HUES64 (cell line): Measurements from ENCODE around the gene OARD1.
"Not testable (repeated sequence)": the region's sequence is repeated elsewhere in the genome, so short reads cannot be mapped to it uniquely, and the experiment has no call there.

Source experiments
- H3K27ac ChIP-seq: 2 replicates; pipeline ENCODE4 v1.7.0; 2013; ENCODE audit warnings: low read depth, low read length, inconsistent platforms
- H3K27me3 ChIP-seq: 2 replicates; pipeline ENCODE4 v1.6.1; 2013; ENCODE audit warnings: mild to moderate bottlenecking, low read length; ENCODE audit not compliant: insufficient read depth
- H3K36me3 ChIP-seq: 2 replicates; pipeline ENCODE4 v1.6.1; 2013; ENCODE audit warnings: mild to moderate bottlenecking, low read length; ENCODE audit not compliant: insufficient read depth
- H3K4me1 ChIP-seq: 2 replicates; pipeline ENCODE4 v1.6.1; 2013; ENCODE audit warnings: mild to moderate bottlenecking, low read length, moderate library complexity; ENCODE audit not compliant: insufficient read depth
- H3K4me3 ChIP-seq: 2 replicates; pipeline ENCODE4 v1.5.1; 2013; ENCODE audit warnings: mild to moderate bottlenecking, low read length, moderate library complexity
- H3K9ac ChIP-seq: 2 replicates; pipeline ENCODE4 v1.6.1; 2013; ENCODE audit warnings: mild to moderate bottlenecking, low read depth, low read length
- H3K9me3 ChIP-seq: 2 replicates; pipeline ENCODE4 v1.6.1; 2013; ENCODE audit warnings: low read depth, low read length; ENCODE audit not compliant: insufficient read depth
- WGBS: fragments of 150-250, 120-280 bp; methylation state at CpG from one replicate; pipeline ENCODE4 v1.1.7; 2013; ENCODE audit warnings: missing lambda C conversion rate; 5-methylcytosine and 5-hydroxymethylcytosine counted together

Gene OARD1

DNA sequence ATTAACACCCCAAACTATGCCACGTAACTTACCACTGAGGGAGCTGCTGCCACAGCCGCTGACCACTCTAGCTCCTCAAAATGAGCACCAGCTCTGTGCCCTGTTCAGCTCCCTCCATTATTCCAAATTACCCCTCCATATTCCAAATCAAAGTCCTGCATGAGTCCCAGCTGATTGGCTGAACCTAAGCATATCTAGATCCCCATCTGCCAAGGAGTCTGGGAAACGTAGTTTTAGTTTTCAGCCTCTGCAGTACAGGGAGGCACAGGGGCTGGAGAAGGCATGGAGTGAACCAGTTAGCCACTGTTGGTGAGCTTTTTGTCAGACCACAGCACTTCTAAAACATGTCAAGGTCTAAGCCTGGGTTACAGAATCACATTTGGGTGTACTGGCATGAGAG is 49.0 kb downstream of the OARD1 start:
- Histone ChIP-seq H3K36me3 (no peaks in the 10 kb centered on the region; the same call in 1 of the 2 replicates), H3K4me1 (peaks cover 19% of the 10 kb centered on the region), H3K9ac (no peak overlapping the region), H3K27me3 (no peaks in the 10 kb centered on the region), H3K27ac (no peak overlapping the region), H3K9me3 (no peaks in the 10 kb centered on the region), H3K4me3 (no peak overlapping the region)
- WGBS: 92% methylated on average over 3 of the region's 3 CpGs

GRCh38 chr6:41022294-41022693 is 49.9 kb downstream of the OARD1 start:
- no peak overlapping the region for H3K9ac ChIP-seq
- no peak overlapping the region for H3K4me3 ChIP-seq
- H3K36me3 ChIP-seq: no peaks in the 10 kb centered on the region; the same call in 1 of the 2 replicates
- H3K27ac ChIP-seq: no peak overlapping the region
- H3K4me1 ChIP-seq: peaks cover 17% of the 10 kb centered on the region
- H3K27me3 ChIP-seq: no peaks in the 10 kb centered on the region
- H3K9me3 ChIP-seq: no peaks in the 10 kb centered on the region

GRCh38 chr6:41021832-41022231 is 50.3 kb downstream of the OARD1 start:
- no peak overlapping the region for H3K9ac ChIP-seq
- H3K27ac ChIP-seq: no peak overlapping the region
- no peaks in the 10 kb centered on the region for H3K27me3 ChIP-seq
- no peaks in the 10 kb centered on the region for H3K9me3 ChIP-seq
- H3K4me1 ChIP-seq: peaks cover 13% of the 10 kb centered on the region; the same call in 1 of the 2 replicates
- no peak overlapping the region for H3K4me3 ChIP-seq
- no peaks in the 10 kb centered on the region; the same call in 1 of the 2 replicates for H3K36me3 ChIP-seq
- WGBS: 93% methylated on average over 3 of the region's 3 CpGs

- Histone ChIP-seq H3K9me3 (no peaks in the 10 kb centered on the region), H3K27ac (no peak overlapping the region), H3K4me3 (no peak overlapping the region), H3K27me3 (no peaks in the 10 kb centered on the region), H3K9ac (no peak overlapping the region), H3K36me3 (no peaks in the 10 kb centered on the region), H3K4me1 (no peaks in the 10 kb centered on the region)
- WGBS: 98% methylated on average over 1 of the region's 1 CpG
These were observed 54.5 kb downstream of the OARD1 start for GRCh38 chr6:41017663-41018062.

DNA sequence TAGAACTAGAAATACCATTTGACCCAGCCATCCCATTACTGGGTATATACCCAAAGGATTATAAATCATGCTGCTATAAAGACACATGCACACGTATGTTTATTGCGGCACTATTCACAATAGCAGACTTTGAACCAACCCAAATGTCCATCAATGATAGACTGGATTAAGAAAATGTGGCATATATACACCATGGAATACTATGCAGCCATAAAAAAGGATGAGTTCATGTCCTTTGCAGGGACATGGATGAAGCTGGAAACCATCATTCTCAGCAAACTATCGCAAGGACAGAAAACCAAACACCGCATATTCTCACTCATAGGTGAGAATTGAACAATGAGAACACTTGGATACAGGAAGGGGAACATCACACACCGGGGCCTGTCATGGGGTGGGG is 56.3 kb downstream of the OARD1 start:
- H3K36me3 ChIP-seq, H3K27me3 ChIP-seq, H3K4me3 ChIP-seq, H3K27ac ChIP-seq, H3K4me1 ChIP-seq, H3K9me3 ChIP-seq, H3K9ac ChIP-seq: not testable (repeated sequence)
- 99% methylated on average over 3 of the region's 5 CpGs for WGBS

DNA sequence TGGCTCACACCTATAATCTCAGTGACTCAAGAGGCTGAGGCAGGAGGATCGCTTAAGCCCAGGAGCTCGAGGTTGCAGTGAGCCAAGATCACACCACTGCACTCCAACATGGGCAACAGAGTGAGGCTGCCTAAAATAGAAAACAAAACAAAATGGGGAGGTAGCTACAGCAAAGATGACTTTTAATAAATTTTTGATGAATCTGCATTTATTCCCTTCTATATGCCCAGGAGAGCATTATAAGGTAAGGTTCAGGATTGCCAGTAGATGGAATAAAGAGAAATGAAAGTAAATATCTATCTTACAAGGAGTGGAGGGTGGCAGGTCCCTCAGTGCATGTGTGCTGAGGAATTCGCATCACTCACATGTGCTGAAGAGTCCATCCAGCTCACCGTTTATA is 57.4 kb downstream of the OARD1 start:
- Histone ChIP-seq H3K4me3 (no peak overlapping the region), H3K4me1 (no peaks in the 10 kb centered on the region), H3K9ac (no peak overlapping the region), H3K9me3 (no peaks in the 10 kb centered on the region), H3K27ac (no peak overlapping the region), H3K36me3 (no peaks in the 10 kb centered on the region), H3K27me3 (no peaks in the 10 kb centered on the region)
- 93% methylated on average over 4 of the region's 4 CpGs for WGBS
